ENCODE data around the gene RAPGEF6. TPM values are rescaled to one million over a fixed set of nuclear protein-coding genes. Genes with fewer than 3 reads are reported as not detected.

Gene RAPGEF6
- total and polyA plus RNA-seq, 8 donors, result 18.2 to 23.7 (median 20.1) TPM

GRCh38 chr5:131538177-131538593 lies 96.8 kb downstream of the RAPGEF6 start:
- ATAC-seq, result peak; percentile 57
- Histone ChIP-seq H3K4me1 (peaks cover 0 to 36% of the 10 kb centered on the region in 2 donors), H3K4me3 (no peak overlapping the region), H3K27ac (peak overlapping the region in 1 of 2 donors; percentile 75), H3K27me3 (no peaks in the 10 kb centered on the region), H3K9me3 (no peaks in the 10 kb centered on the region), H3K36me3 (no peaks in the 10 kb centered on the region)
- no peak for DNase-seq
- intact Hi-C loops (cut with DNase I), result no loop called here
- no peak for TF ChIP-seq CTCF (IDR thresholded peaks at IDR 0.05)

DNA sequence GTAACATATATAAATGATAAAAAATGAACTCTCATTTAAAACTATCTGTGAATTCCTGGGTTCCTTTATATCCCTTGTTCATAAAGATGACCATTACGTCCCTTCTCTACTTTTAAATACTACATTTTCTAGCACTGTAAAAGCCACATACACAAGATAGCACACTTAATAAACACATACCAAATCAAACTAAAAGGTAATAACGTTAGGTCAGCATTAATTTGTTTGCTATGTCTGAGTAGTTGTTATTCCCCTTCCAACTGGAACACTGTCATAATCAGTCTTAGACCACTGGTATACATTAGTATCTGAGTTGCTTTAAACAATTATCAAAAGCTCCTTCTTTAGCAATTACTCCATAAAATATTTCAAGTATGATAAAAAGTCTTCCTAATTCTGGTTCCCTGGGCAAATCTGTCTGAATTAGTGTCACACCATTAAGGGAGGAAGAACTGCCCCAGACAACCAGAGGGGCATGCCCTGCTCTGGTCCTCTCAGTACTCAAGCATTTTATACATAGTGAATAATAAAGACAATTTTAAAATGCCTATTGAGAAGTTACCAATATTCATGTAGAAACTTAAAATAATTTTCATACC lies 98.1 kb downstream of the RAPGEF6 start:
- no peak for TF ChIP-seq CTCF (IDR thresholded peaks at IDR 0.05)
- Histone ChIP-seq H3K4me1 (peaks cover 0 to 41% of the 10 kb centered on the region in 2 donors), H3K9me3 (no peaks in the 10 kb centered on the region), H3K4me3 (no peak overlapping the region), H3K27me3 (no peaks in the 10 kb centered on the region), H3K27ac (peak overlapping the region in 1 of 2 donors; percentile 58), H3K36me3 (no peaks in the 10 kb centered on the region)
- DNase-seq (no peak), ATAC-seq (no peak)
- intact Hi-C loops (cut with DNase I), result no loop called here

GRCh38 chr5:131536211-131536826 lies 98.7 kb downstream of the RAPGEF6 start:
- Histone ChIP-seq H3K36me3 (no peaks in the 10 kb centered on the region), H3K27ac (peak overlapping the region in 1 of 2 donors; percentile 58), H3K27me3 (no peaks in the 10 kb centered on the region), H3K4me1 (peaks cover 5 to 45% of the 10 kb centered on the region in 2 donors), H3K4me3 (no peak overlapping the region), H3K9me3 (no peaks in the 10 kb centered on the region)
- TF ChIP-seq CTCF (IDR thresholded peaks at IDR 0.05), result no peak
- intact Hi-C loops (cut with DNase I), result no loop called here
- ATAC-seq (peak; percentile 30), DNase-seq (no peak)

- TF ChIP-seq CTCF (IDR thresholded peaks at IDR 0.05), result no peak
- H3K4me1 ChIP-seq, result peaks cover 8 to 51% of the 10 kb centered on the region in 2 donors
- no peak overlapping the region for H3K27ac ChIP-seq
- intact Hi-C loops (cut with DNase I), result no loop called here
- H3K27me3 ChIP-seq, result no peaks in the 10 kb centered on the region
- H3K36me3 ChIP-seq, result no peaks in the 10 kb centered on the region
- no peak for ATAC-seq
- no peak overlapping the region for H3K4me3 ChIP-seq
- no peak for DNase-seq
- no peaks in the 10 kb centered on the region for H3K9me3 ChIP-seq
These were observed 100.1 kb downstream of the RAPGEF6 start for GRCh38 chr5:131534974-131535373.

DNA sequence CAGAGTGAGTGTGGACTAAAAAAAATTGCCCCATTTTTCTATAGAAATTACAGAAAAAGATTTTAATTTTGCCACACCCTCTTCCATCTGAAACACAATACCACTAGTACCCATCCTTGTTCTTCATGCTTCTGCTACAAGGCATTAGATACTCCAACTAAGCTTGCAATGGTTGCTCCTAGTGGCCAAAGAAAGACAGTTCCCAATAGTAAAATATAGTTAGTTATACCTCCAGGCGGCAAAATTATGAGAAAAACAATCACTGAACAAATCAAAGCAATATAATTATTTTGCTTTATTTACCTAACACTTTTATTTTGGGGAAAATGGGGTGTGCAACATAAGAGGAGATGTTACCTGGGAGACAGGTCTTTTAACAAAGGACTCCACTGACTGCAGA lies 101.2 kb downstream of the RAPGEF6 start:
- intact Hi-C loops (cut with DNase I), result no loop called here
- Histone ChIP-seq H3K27ac (no peak overlapping the region), H3K9me3 (no peaks in the 10 kb centered on the region), H3K36me3 (no peaks in the 10 kb centered on the region), H3K4me3 (no peak overlapping the region), H3K4me1 (peaks cover 8 to 48% of the 10 kb centered on the region in 2 donors), H3K27me3 (no peaks in the 10 kb centered on the region)
- no peak for DNase-seq
- no peak for TF ChIP-seq CTCF (IDR thresholded peaks at IDR 0.05)
- ATAC-seq, result no peak

Data from left lung (tissue), 10 donors.